HG03571 (cell line): ENCODE results near the gene DSTYK.
"Not testable (repeated sequence)": the region's sequence is repeated elsewhere in the genome, so short reads cannot be mapped to it uniquely, and the experiment has no call there.

Experiments used
- ATAC-seq: cut with Tn5 transposase; IDR thresholded peaks from one replicate; pipeline ENCODE4 v1.9.1; 2021; ENCODE audit not compliant: unreplicated experiment

DSTYK gene

GRCh38 chr1:205243350-205244191, 32.1 kb upstream of the DSTYK start:
- ATAC-seq = no peak

DNA sequence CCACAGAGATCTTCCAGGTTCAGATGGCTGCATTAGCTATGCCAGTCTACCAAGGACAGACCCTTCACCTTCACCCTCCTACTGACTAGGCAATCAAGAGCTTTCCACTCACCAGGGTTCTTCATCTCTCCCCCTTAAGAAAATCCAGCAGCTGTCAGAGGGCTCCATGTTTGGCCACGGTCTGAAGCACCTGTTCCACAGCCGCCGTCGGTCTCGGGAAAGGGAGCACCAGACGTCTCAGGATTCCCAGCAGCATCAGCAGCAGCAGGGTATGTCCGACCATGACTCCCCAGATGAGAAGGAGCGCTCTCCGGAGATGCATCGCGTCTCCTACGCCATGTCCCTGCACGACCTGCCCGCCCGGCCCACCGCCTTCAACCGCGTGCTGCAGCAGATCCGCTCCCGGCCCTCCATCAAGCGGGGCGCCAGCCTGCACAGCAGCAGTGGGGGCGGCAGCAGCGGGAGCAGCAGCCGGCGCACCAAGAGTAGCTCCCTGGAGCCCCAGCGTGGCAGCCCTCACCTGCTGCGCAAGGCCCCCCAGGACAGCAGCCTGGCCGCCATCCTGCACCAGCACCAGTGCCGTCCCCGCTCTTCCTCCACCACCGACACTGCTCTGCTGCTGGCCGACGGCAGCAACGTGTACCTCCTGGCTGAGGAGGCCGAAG, 30.0 kb upstream of the DSTYK start:
- ATAC-seq = no peak

DNA sequence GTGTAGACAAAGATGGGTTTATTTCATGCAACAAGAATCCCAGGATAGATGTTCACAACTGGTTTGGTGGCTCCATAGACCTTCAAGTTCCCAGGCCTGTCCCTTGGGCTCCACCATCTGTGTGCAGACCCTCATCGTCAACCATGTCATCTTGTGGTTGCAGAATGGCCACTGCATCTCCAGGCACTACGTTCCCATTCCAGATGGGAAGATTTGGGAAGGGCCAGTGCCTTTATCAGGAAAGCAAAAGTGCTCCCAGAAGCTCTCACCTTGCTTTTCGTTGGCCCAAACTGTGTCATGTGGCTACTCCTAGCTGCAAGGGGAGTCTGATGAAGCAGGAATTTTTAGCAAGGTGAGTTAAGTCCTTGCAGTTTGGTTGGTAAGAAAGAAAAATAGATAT, 29.1 kb upstream of the DSTYK start:
- ATAC-seq = no peak

GRCh38 chr1:205240118-205240517, 28.6 kb upstream of the DSTYK start:
- no peak for ATAC-seq

DNA sequence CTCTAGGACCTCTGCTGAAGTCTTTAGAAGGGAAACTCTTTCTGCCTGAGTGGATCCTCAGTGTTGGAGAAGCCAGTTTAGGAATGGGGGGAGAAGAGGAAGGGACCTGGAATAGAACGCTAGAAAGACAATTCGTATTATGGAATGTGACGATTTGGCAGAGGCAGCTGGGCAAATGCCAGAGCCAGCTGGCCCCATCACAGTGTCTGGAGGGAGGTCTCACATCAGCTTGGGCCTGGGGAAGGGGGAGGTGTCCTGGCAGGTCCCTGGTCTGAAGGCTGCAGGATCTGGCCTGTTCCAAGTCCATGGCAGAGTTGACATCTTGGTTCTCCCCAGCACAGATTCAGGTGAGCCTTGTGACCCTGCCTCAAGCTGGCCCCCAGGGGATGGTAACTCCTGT, 27.6 kb upstream of the DSTYK start:
- no peak for ATAC-seq

DNA sequence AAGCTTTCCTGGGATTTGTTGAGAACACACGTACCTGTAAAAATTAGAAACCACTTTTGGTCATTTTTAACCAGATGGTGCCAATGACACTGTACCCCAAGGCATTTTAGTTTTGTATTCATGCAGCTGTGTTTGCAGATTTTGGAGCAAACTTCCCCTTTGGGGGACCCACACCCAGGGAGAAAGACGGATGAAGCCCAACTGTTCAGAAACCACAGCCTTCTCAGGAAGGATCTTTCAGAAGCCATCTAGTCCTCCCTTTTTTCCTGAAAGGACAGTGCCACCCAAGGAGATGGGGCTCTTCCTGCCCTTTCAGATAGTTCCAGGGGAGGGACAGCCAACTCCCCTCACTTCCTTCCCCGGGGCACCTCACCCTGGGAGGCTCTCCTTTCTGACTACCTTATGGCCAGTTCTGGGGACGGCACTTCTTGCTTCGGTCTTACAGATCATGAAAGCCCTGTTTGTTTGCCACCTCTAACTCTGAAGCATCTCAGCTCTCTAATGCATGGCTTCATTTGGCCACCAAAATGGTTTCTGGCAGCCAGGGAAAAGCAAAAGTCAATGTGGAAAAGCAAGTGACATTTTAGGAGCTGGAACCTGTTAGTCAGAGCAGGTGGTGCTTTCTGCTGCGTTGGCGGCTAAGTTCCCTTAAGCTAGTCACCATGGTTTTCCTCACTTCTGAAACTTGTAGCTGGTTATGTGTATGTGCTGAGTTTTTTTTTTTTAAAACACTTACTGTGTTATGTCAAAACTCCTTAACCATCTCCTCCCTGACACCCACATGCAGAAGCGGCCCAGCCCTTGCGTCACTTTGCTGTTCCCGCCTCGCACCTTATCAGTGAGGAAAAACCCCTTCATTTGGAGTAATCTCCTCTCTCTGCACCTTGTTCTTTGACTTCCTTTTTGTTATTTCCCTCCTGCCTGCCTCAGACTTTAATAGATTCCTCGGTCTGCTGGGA, 26.3 kb upstream of the DSTYK start:
- ATAC-seq = no peak

DNA sequence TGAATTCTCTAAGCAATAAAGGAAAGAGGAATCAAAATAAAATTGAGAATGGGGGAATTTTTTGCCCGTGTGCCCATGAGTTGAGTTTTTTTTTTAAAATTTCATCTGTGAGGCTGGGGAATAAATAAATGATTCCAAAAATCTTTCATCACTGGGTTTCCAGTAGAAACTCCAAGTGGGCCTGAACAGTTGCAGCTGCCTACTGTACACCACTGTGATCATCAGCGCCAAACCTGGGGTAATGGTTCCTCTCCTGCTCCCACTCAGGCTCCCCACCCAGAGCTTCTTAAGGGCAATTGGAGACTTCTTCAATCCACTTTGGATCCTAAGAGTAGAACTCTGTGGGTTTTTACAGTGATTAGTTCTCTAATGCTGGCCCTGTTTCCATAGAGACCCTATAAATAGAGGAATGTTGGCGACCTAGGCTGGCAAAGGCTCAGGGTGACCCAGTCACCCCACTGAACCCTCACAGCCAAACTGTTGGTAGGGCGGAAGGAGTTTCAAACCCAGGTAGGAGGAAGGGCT, 25.5 kb upstream of the DSTYK start:
- no peak for ATAC-seq

- no peak for ATAC-seq
Observed at GRCh38 chr1:205236526-205236925, 25.0 kb upstream of the DSTYK start.

GRCh38 chr1:205235951-205236350, 24.4 kb upstream of the DSTYK start:
- no peak for ATAC-seq

- ATAC-seq = not testable (repeated sequence)
Observed at GRCh38 chr1:205233986-205234385, 22.5 kb upstream of the DSTYK start.

DNA sequence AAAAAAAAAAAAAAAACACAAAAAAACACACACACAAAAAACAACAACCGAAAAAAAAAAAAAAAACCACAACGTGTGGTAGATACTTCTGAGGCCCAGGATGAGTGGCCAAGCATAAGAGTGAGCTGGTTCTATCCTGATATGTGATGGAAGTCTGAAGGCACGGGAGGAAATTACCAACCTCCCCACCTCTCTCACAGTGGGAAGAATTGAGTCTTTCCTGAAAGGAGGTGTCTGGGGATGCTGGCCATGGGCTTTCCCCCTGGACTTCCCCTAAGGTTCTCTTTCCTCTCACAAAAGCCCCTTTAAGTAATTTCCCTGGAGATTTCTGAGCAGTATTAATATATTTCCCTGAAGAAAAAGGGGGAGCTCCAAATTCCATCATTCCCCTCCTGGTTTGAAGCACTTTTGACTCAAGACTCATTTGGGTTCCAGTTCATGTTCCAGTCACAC, 21.5 kb upstream of the DSTYK start:
- no peak for ATAC-seq

- no peak for ATAC-seq
Observed at GRCh38 chr1:205232127-205232820, 20.8 kb upstream of the DSTYK start.

GRCh38 chr1:205230982-205231381, 19.5 kb upstream of the DSTYK start:
- ATAC-seq = no peak

DNA sequence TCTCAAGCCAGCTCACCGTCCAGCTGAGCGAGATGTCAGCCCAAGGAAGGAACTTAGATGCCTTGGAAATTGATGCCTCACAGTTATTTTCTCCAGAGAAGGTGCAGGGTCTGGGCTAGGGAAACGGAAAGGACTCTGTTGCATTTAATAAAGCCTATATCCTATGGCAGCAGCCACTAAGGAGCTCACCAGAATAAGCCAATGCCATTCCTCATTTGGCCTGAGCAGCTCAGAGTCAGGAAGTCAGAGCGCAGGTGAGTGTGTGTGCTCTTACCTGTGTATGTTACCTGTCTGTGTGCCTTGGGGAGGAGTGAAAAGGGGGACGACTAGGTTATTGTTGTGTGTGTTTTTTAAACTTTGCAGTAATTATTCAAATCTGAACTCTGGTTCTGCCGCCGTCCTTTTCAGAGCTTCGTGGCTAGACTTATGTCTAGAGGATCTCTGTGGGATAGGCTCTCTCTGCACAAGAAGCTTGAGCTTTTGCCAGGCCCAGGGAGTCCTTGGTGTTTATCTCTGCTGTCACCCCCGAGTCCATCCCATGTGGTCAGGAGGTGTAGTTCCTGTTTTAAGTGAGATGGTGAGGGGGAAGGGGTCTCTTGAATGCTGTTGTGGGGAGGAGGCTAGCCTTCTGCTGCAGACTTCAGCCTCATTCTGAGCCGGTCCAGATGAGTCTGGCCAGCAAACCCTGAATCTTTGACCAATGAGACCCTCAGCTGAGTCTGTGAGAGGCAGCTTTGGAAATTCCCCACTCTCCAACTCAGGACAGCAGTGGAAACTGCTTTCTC, 18.6 kb upstream of the DSTYK start:
- ATAC-seq = no peak

DNA sequence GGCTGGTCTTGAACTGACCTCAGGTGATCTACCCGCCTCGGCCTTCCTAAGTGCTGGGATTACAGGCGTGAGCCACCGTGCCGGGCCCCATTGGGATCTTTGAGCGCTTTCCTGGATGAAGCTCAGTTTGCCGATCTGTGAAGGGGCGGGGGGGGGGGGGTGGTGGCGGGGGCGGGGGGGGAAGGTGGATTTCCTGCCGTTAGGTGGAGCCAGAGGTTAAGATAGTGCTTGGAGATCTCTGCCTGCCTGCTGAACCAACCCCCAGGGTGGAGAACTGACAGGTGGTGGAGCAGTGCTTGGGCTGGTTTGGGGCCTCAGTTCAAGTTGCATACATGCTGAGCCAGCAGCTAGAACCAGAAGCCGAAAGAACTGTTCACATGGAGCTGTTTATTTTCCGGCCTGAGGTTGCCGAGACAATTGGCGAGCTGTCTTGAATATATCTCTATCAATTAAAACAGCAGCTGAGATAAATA, 17.9 kb upstream of the DSTYK start:
- ATAC-seq = no peak

DNA sequence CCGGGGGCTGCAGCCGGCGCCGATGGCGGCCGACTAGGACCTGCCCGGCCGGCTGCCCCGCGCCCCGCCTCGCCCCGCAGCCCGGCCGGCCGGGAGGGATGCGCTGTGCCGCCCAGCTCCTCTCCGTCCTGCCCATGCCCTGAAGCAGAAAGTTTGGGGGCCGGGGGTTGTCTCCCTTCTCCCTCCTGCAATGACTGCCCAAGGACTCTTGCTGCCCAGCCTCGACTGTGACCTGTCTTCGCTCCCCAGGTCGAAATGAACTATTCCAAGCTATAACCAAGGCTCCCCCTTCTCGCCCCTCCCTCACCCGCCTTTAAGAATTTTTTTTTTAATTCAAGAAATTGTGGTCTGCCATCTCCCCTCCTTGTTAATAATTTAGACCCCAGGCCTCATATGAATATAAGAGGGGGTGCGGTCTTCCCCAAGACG, 16.6 kb upstream of the DSTYK start:
- peak; percentile 18 for ATAC-seq

- peak; percentile 72 for ATAC-seq
Observed at GRCh38 chr1:205227584-205228013, 16.1 kb upstream of the DSTYK start, which contains the start of gene TMCC2. TSS of gene TMCC2 (plus strand) at chr1:205227946. CDS start at chr1:205228565, 619 bp downstream.

GRCh38 chr1:205226868-205227583, 15.5 kb upstream of the DSTYK start:
- ATAC-seq = no peak
